Memory B cell (primary cell): ENCODE measurements around the gene CRTAC1.
"Not testable (repeated sequence)": the region's sequence is repeated elsewhere in the genome, so short reads cannot be mapped to it uniquely, and the experiment has no call there.

Source experiments
- ATAC-seq: fragments of 150-1000 bp; cut with Tn5 transposase; 2 replicates; pipeline ENCODE4 v1.10.0; 2021; ENCODE audit warnings: low read depth, mild to moderate bottlenecking, moderate library complexity
- DNase-seq, 2 donors: peaks; one replicate each; pipeline ENCODE4 v3.0.0; 2022; ENCODE audit warnings: low spot score in 2 of 2
- H3K27ac Mint-ChIP-seq: one replicate; pipeline ENCODE4 v1.8.0; 2022; ENCODE audit warnings: mild to moderate bottlenecking, moderate library complexity, mixed read lengths
- H3K27me3 Mint-ChIP-seq: one replicate; pipeline ENCODE4 v1.8.0; 2022; ENCODE audit warnings: mixed read lengths
- H3K36me3 Mint-ChIP-seq: one replicate; pipeline ENCODE4 v1.8.0; 2022; ENCODE audit warnings: mild to moderate bottlenecking, mixed read lengths
- H3K4me1 Mint-ChIP-seq: one replicate; pipeline ENCODE4 v1.8.0; 2022; ENCODE audit warnings: mixed read lengths
- H3K4me3 Mint-ChIP-seq: one replicate; pipeline ENCODE4 v1.8.0; 2022; ENCODE audit warnings: mild to moderate bottlenecking, moderate library complexity, mixed read lengths
- H3K9me3 Mint-ChIP-seq: one replicate; pipeline ENCODE4 v1.8.0; 2022; ENCODE audit warnings: mixed read lengths

CRTAC1 gene

DNA sequence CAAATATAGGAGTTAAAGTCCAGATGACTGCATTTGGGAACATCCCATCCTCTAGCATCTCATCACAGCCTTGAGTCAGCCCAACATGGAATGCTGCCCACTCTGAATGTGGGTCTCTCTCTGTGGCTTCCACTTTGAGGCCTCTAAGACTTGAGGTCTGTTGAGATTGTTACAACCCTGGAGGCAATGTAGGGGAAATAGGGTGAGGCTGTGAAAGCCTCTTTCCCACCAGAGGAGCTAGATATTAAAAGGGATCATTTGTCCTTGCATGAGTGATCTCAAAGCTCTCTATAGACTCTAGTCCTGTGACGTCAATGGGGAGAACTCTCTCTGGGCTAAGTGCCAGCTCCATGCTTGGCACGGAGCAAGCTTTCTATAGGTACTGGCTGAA is 187.1 kb downstream of the CRTAC1 start:
- Mint-ChIP-seq H3K4me3 (no peak overlapping the region), H3K36me3 (no peaks in the 10 kb centered on the region), H3K27ac (no peak overlapping the region), H3K27me3 (no peaks in the 10 kb centered on the region), H3K4me1 (no peaks in the 10 kb centered on the region), H3K9me3 (no peaks in the 10 kb centered on the region)
- DNase-seq (no peak), ATAC-seq (no peak)

DNA sequence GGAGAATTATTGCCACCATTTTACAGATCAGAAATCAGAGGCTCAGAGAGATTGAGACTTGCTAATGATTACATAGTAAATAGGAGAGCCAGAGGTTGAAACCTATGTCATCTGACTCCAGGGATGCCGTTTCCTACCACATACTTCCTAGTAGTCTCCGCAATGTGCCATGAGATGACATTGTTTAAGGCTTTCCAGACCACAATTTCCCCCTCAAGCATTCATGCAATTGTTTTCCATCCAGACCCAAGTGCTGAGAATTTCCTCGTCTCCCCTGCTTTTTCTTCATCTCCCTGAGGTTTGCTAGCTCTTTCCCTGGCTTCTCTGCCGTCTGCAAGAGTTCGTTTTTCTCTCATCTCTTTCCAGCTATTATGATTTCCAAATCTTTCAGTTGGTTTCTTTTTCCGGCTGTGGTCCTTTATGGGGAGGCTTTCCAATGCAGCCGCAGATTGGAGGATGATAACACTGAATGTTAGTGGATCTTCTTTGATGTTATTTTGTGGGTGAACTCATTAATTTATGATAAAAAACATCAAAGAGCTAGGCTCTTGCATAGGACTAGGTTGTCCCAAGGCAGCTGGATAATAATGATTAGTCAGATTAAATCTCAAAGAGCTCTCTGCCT is 187.7 kb downstream of the CRTAC1 start:
- ATAC-seq (no peak), DNase-seq (no peak)
- H3K4me3 Mint-ChIP-seq: no peak overlapping the region
- no peak overlapping the region for H3K27ac Mint-ChIP-seq
- H3K27me3 Mint-ChIP-seq: no peaks in the 10 kb centered on the region
- no peaks in the 10 kb centered on the region for H3K36me3 Mint-ChIP-seq
- H3K9me3 Mint-ChIP-seq: no peaks in the 10 kb centered on the region
- H3K4me1 Mint-ChIP-seq: no peaks in the 10 kb centered on the region

DNA sequence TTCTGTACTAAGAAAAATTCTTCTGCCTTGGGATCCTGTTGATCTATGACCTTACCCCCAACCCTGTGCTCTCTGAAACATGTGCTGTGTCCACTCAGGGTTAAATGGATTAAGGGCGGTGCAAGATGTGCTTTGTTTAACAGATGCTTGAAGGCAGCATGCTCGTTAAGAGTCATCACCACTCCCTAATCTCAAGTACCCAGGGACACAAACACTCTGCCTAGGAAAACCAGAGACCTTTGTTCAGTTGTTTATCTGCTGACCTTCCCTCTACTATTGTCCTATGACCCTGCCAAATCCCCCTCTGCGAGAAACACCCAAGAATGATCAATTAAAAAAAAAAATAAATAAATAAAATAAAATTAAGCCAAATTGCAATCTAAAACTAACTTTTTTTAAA is 188.3 kb downstream of the CRTAC1 start:
- not testable (repeated sequence) for ATAC-seq, H3K4me1 Mint-ChIP-seq, H3K27ac Mint-ChIP-seq, H3K36me3 Mint-ChIP-seq, H3K27me3 Mint-ChIP-seq, H3K4me3 Mint-ChIP-seq, DNase-seq, H3K9me3 Mint-ChIP-seq

DNA sequence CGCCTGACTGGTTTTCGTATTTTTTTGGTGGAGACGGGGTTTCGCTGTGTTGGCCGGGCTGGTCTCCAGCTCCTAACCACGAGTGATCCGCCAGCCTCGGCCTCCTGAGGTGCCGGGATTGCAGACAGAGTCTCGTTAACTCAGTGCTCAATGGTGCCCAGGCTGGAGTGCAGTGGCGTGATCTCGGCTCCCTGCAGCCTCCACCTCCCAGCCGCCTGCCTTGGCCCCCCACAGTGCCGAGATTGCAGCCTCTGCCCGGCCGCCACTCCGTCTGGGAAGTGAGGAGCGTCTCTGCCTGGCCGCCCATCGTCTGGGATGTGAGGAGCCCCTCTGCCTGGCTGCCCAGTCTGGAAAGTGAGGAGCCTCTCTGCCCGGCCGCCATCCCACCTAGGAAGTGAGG is 189.3 kb downstream of the CRTAC1 start:
- H3K4me1 Mint-ChIP-seq, H3K9me3 Mint-ChIP-seq, H3K27me3 Mint-ChIP-seq, ATAC-seq, H3K4me3 Mint-ChIP-seq, H3K27ac Mint-ChIP-seq, DNase-seq, H3K36me3 Mint-ChIP-seq: not testable (repeated sequence)

DNA sequence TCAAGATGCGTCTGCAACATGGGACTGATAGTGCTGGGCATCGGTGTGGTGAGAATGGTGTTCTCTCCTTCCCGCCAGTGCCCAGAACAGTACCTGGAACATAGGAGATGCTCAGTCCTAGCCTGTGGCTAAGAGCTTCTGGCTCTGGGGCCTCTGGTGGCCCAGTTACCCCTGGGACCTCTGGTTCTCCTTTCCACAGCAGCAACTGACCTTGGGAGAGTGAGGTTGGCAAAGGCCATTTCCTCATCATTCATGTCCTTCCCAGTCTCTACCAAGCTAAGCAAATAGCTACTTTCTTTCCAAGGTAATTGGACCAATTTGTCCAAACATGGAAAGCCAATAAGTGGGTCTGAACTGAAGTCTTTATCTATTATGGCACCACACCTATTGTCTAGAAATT is 192.3 kb downstream of the CRTAC1 start:
- H3K27ac Mint-ChIP-seq: no peak overlapping the region
- no peak for ATAC-seq
- no peak overlapping the region for H3K4me3 Mint-ChIP-seq
- no peaks in the 10 kb centered on the region for H3K4me1 Mint-ChIP-seq
- no peak for DNase-seq
- peaks cover 2% of the 10 kb centered on the region for H3K36me3 Mint-ChIP-seq
- no peaks in the 10 kb centered on the region for H3K9me3 Mint-ChIP-seq
- peaks cover 13% of the 10 kb centered on the region for H3K27me3 Mint-ChIP-seq

DNA sequence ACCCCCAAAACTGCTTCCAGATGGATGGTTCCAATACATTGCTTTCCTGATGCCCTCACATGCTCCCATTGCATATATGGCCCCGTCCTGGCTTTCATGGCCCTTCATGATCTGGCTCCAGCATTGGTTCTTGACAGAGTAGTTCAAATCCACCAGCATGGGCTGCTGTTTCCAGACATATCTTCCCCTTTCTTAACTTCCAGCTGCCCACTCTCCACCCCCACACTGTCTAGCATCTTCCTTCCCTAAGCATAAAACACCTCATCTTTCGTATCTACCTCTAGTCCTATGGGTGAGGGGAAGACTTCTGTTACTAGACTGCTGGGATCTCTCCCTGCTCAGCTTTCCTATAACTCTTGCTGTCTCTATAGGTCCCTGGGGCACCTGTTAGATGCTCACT is 194.0 kb downstream of the CRTAC1 start:
- Mint-ChIP-seq H3K4me1 (no peaks in the 10 kb centered on the region), H3K27ac (no peak overlapping the region), H3K4me3 (no peak overlapping the region), H3K36me3 (peaks cover 2% of the 10 kb centered on the region), H3K9me3 (no peaks in the 10 kb centered on the region), H3K27me3 (peaks cover 19% of the 10 kb centered on the region)
- ATAC-seq (no peak), DNase-seq (no peak)

DNA sequence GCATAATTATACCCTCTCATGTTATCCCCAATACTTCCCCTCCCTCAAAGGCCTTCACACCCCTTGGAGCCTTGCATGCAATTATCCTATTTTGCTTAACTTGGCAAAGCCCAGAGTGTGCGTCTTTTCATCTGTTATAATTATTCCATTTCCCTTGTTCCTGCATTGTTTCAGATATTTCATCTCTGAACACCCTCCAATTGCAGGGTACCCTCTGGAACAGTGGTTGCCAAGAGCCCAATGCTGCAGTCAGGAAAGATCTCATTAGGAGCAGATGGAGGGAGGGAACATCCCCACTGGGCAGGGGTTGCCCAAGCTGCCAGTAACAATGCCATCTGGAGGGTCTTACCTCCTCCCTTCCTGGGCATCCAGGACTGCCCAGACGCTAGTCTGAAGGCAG is 199.2 kb downstream of the CRTAC1 start:
- Mint-ChIP-seq H3K4me1 (no peaks in the 10 kb centered on the region), H3K36me3 (no peaks in the 10 kb centered on the region), H3K27me3 (peaks cover 15% of the 10 kb centered on the region), H3K27ac (no peak overlapping the region), H3K4me3 (no peak overlapping the region), H3K9me3 (no peaks in the 10 kb centered on the region)
- DNase-seq: no peak
- no peak for ATAC-seq

DNA sequence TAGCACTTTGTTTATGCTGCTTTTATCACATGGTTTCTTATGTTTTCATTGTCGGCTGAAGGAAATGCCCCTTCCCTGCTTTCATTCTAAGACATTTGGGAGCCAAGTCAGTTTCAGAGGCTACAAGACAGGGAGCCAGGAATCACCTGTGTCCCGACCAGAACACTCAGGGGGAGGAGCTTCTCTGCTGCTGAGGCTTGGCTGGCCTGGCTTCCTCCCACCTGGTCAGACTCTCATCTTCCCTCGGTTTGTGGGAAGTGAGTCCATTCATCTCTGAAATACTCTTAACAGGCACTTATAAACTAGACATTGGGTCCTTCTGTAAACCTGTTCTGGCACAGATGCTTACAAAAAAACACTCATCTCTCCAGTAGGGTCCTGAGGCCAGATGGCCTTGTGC is 200.4 kb downstream of the CRTAC1 start:
- H3K4me3 Mint-ChIP-seq: no peak overlapping the region
- H3K36me3 Mint-ChIP-seq: no peaks in the 10 kb centered on the region
- DNase-seq (no peak), ATAC-seq (no peak)
- no peaks in the 10 kb centered on the region for H3K9me3 Mint-ChIP-seq
- peaks cover 14% of the 10 kb centered on the region for H3K27me3 Mint-ChIP-seq
- no peak overlapping the region for H3K27ac Mint-ChIP-seq
- H3K4me1 Mint-ChIP-seq: no peaks in the 10 kb centered on the region

DNA sequence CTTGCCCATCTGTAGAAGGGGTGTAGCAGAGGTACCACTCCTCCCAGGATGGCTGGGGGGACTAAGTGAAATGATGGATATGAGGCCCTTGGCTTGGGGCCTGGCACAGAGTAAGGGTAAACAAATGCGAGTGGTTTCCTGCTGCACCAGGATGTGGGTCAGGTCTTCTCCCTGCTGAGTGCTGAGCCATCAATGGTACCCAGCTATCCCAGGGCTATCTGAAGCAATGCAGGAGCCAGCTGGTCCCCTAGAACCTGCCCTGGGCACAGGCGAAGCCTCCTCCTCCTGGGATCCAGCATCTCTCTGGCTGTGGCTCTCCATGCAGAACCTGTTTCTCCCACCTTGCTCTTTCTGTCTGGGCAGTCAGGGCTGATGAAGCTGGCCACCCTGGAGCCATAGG is 201.7 kb downstream of the CRTAC1 start:
- Mint-ChIP-seq H3K9me3 (no peaks in the 10 kb centered on the region), H3K27ac (no peak overlapping the region), H3K36me3 (no peaks in the 10 kb centered on the region), H3K27me3 (peaks cover 10% of the 10 kb centered on the region), H3K4me1 (no peaks in the 10 kb centered on the region), H3K4me3 (no peak overlapping the region)
- DNase-seq: no peak
- no peak for ATAC-seq

DNA sequence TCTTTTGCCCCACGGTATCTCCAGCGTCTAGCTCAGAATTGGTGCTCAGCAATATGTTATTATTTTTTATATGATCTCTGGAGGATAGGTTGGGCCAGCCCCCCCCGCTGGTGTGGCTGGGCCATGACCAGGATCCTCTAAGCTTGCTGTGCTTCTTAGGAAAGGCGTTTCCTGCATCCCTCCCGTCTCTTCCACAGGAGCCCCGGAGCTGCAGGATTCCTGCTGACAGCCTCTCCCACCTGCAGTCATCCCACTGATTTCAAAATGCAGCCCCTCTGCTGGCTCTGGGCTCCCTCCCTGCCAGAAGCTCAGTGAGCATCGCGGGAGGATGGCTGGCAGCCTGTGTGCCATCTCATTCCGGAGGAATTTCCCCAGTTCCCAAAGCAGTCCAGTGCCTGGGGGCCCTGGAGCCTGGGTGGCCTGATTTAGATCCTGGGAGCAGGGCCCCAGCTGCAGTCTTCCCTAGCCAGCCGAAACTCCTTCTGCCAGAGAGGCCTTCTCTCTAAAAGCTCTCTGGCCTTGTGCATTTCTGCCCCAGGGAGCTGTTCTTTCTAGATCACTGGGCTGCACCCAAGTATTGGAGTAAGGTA is 202.6 kb downstream of the CRTAC1 start:
- DNase-seq (no peak), ATAC-seq (no peak)
- H3K4me1 Mint-ChIP-seq: no peaks in the 10 kb centered on the region
- H3K4me3 Mint-ChIP-seq: no peak overlapping the region
- no peak overlapping the region for H3K27ac Mint-ChIP-seq
- peaks cover 12% of the 10 kb centered on the region for H3K27me3 Mint-ChIP-seq
- H3K9me3 Mint-ChIP-seq: no peaks in the 10 kb centered on the region
- no peaks in the 10 kb centered on the region for H3K36me3 Mint-ChIP-seq

DNA sequence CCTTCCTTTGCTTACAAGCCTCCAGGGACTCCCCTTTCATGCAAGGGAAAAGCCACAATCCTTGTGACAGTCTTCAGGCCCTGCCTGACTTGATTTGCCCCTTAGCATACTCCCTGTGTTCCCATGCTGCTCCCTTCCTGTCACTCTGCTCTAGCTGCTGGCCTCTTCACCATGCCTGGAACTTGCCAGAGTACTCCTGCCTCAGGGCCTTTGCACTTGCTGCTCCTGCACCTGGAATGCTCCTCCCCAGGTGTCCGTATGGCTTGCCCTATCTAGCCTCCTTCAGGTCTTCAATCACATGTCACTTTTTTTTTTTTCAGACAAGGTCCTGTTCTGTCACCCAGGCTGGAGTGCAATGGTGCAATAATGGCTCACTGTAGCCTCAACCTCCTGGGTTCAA is 203.5 kb downstream of the CRTAC1 start:
- H3K9me3 Mint-ChIP-seq: no peaks in the 10 kb centered on the region
- H3K27me3 Mint-ChIP-seq: peaks cover 9% of the 10 kb centered on the region
- no peak overlapping the region for H3K27ac Mint-ChIP-seq
- H3K36me3 Mint-ChIP-seq: no peaks in the 10 kb centered on the region
- H3K4me3 Mint-ChIP-seq: no peak overlapping the region
- no peaks in the 10 kb centered on the region for H3K4me1 Mint-ChIP-seq
- DNase-seq (no peak), ATAC-seq (no peak)

DNA sequence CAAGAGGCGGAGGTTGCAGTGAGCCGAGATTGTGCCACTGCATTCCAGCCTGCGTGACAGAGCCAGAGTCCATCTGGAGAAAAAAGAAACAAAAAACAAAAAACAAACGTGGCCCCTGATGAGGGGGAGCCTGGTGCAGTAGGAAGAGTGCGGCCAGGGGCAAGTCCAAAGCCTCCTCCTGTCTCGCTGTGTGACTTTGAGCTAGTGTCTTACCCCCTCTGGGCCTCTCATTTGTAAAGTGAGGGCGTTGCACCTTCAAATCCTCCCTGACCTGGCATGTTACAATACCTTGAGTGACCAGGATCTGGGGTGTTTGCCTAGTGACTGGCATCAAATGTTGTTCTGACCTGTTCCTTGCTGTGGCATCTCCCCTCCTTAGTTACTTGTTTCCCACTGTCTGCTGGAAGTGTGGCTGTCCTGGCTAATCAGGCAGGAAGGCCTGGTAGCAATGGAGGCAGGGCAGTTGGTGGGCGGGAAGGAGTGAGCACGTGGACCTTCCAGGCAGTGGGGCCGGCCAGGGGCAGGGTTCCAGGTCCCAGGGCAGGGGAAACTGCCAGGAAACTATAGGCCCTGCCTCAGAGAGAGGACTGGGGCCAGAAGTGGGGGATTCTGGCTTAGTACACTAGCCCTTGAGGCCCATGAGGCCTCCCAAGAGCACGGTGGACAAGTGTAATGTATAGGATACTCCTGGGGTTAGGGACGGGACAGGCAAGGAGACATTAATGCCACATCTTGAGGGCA is 205.2 kb downstream of the CRTAC1 start:
- Mint-ChIP-seq H3K4me3 (no peak overlapping the region), H3K27me3 (peaks cover 6% of the 10 kb centered on the region), H3K27ac (no peak overlapping the region), H3K4me1 (no peaks in the 10 kb centered on the region), H3K9me3 (no peaks in the 10 kb centered on the region), H3K36me3 (no peaks in the 10 kb centered on the region)
- ATAC-seq (no peak), DNase-seq (no peak)

DNA sequence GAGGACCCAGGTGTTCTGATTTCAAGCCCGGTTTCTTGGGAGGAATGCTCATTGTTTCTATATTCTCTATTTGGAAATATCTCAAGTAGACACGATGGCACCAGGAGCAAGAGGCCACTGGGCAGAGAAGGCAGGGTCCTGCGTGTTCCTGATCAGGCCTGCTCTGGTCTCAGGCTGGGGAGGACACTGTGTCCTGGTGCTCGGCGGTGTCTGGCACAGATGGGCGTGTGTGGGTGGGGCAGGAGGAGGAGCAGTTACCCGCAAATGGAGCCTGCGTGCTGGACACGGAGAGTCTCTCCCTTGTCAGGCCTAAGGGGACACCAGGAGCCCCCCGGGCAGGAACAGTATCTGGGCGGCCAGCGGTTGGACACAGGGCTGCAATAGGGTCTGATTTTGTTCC is 206.7 kb downstream of the CRTAC1 start:
- Mint-ChIP-seq H3K36me3 (no peaks in the 10 kb centered on the region), H3K27ac (no peak overlapping the region), H3K9me3 (no peaks in the 10 kb centered on the region), H3K27me3 (peaks cover 5% of the 10 kb centered on the region), H3K4me1 (no peaks in the 10 kb centered on the region), H3K4me3 (no peak overlapping the region)
- ATAC-seq (no peak), DNase-seq (no peak)

DNA sequence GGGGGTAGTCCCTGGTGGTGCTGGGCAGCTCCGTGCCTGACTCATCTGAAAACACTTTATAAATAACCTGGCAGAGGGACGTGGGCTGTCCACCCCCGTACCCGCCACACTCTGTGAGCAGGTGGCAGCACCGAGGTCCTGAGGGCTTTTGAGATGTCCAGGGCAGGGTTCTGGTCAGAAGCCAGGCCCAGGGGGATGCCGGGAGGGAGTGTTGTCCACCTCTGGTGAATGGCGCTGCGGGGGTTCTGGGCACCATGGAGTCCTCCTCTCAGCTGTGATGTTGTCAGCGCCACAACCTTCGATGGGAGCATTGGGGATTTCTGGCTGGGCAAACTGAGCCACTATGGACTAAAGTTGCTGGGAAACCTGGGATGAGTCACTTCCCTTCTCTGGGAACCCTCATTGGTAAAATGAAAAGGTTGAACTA is 208.1 kb downstream of the CRTAC1 start:
- Mint-ChIP-seq H3K36me3 (no peaks in the 10 kb centered on the region), H3K27ac (no peak overlapping the region), H3K4me1 (no peaks in the 10 kb centered on the region), H3K27me3 (peaks cover 12% of the 10 kb centered on the region), H3K4me3 (no peak overlapping the region), H3K9me3 (no peaks in the 10 kb centered on the region)
- ATAC-seq (no peak), DNase-seq (no peak)
